Smooth muscle cell (in vitro differentiated cells): ENCODE results near the gene RAD51B. TPM values are rescaled to one million over a fixed set of nuclear protein-coding genes. Genes with fewer than 3 reads are reported as not detected.

ENCODE experiments used
- DNase-seq: peaks from one replicate; lab custom pipeline; 2025; ENCODE audit not compliant: unreplicated experiment; lab: John Stamatoyannopoulos, UW
- H2AFZ ChIP-seq: fragments of 200-600 bp; sonication (generic); 2 replicates; pipeline ENCODE4 v1.6.0; 2016; ENCODE audit warnings: antibody characterized with exemption, low read depth, mild to moderate bottlenecking
- H3F3A ChIP-seq: fragments of 200-600 bp; sonication (generic); 2 replicates; pipeline ENCODE4 v1.6.0; 2017; ENCODE audit warnings: antibody characterized with exemption, low read depth
- H3K27ac ChIP-seq: fragments of 200-600 bp; sonication (generic); 2 replicates; pipeline ENCODE4 v1.5.1; 2016; ENCODE audit warnings: low read depth, mild to moderate bottlenecking
- H3K27me3 ChIP-seq: fragments of 200-600 bp; sonication (generic); 2 replicates; pipeline ENCODE4 v1.6.1; 2016; ENCODE audit warnings: low read depth, mild to moderate bottlenecking
- H3K36me3 ChIP-seq: fragments of 200-600 bp; sonication (generic); 2 replicates; pipeline ENCODE4 v1.5.1; 2016; ENCODE audit warnings: low read depth
- H3K4me1 ChIP-seq: fragments of 200-600 bp; sonication (generic); 2 replicates; pipeline ENCODE4 v1.5.1; 2016; ENCODE audit warnings: low read depth
- H3K4me2 ChIP-seq: fragments of 200-600 bp; sonication (generic); 2 replicates; pipeline ENCODE4 v1.6.0; 2016; ENCODE audit warnings: mild to moderate bottlenecking
- H3K4me3 ChIP-seq: fragments of 200-600 bp; sonication (generic); 2 replicates; pipeline ENCODE4 v1.5.1; 2016; ENCODE audit warnings: mild to moderate bottlenecking
- H3K79me2 ChIP-seq: fragments of 200-600 bp; sonication (generic); 2 replicates; pipeline ENCODE4 v1.6.0; 2016; ENCODE audit warnings: low read depth, mild to moderate bottlenecking
- H3K9ac ChIP-seq: fragments of 200-600 bp; sonication (generic); 2 replicates; pipeline ENCODE4 v1.6.0; 2016; ENCODE audit warnings: low read depth
- H3K9me3 ChIP-seq: fragments of 200-600 bp; sonication (generic); replicated peaks from 2 replicates; pipeline ENCODE4 v1.5.1; 2016; ENCODE audit warnings: low read depth
- H4K20me1 ChIP-seq: fragments of 200-600 bp; sonication (generic); 2 replicates; pipeline ENCODE4 v1.6.0; 2016; ENCODE audit warnings: low read depth
- CTCF ChIP-seq: fragments of 200-600 bp; sonication (generic); IDR thresholded peaks from 2 replicates; pipeline ENCODE4 v1.5.1; 2017; ENCODE audit warnings: borderline replicate concordance, mild to moderate bottlenecking, antibody characterized with exemption; ENCODE audit not compliant: insufficient read depth, poor library complexity, severe bottlenecking
- WGBS: methylation state at CpG from one replicate; pipeline ENCODE4 v1.1.7; 2016; ENCODE audit warnings: low lambda C conversion rate; 5-methylcytosine and 5-hydroxymethylcytosine counted together
- polyA plus RNA-seq: library from polyadenylated mRNA; unstranded; fragments of >200 nt; fragmentation: Nextera tagmentation; extraction: Ambion mirVana; gene quantifications from 2 replicates; pipeline ENCODE4 v1.2.1, GENCODE V29; 2016
- total RNA-seq: library from RNA; depleted of rRNA; stranded (reverse); fragments of >200 nt; gene quantifications from 2 replicates; pipeline ENCODE4 v1.2.3, GENCODE V29; 2014

The RAD51B gene
- total and polyA plus RNA-seq, 2 experiments from 2014 or later = 4.6 to 5.3 TPM

GRCh38 chr14:68627868-68628604 is 808.5 kb downstream of the RAD51B start:
- Histone ChIP-seq H3K4me3 (peak overlapping the region; percentile 37), H3F3A (peaks cover 5% of the 10 kb centered on the region), H4K20me1 (no peaks in the 10 kb centered on the region), H3K36me3 (no peaks in the 10 kb centered on the region), H3K9ac (peak overlapping the region; percentile 72), H2AFZ (peak overlapping the region; percentile 80), H3K27ac (peak overlapping the region; percentile 90), H3K9me3 (no peaks in the 10 kb centered on the region), H3K4me2 (peak overlapping the region; percentile 88), H3K27me3 (no peaks in the 10 kb centered on the region), H3K4me1 (peaks cover 19% of the 10 kb centered on the region), H3K79me2 (no peaks in the 10 kb centered on the region)
- DNase-seq = no peak
- no peak for TF ChIP-seq CTCF
- 15% methylated on average over 37 of the region's 37 CpGs for WGBS

- H3K4me2 ChIP-seq = peak overlapping the region; percentile 88
- no peak for TF ChIP-seq CTCF
- no peaks in the 10 kb centered on the region for H3K27me3 ChIP-seq
- WGBS = 28% methylated on average over 30 of the region's 30 CpGs
- H3K4me1 ChIP-seq = peaks cover 19% of the 10 kb centered on the region
- H3K36me3 ChIP-seq = no peaks in the 10 kb centered on the region
- DNase-seq = no peak
- H3K9me3 ChIP-seq = no peaks in the 10 kb centered on the region
- no peaks in the 10 kb centered on the region for H4K20me1 ChIP-seq
- peak overlapping the region; percentile 90 for H3K27ac ChIP-seq
- H3K4me3 ChIP-seq = peak overlapping the region; percentile 37
- H3F3A ChIP-seq = peaks cover 5% of the 10 kb centered on the region
- H3K9ac ChIP-seq = peak overlapping the region; percentile 72
- peak overlapping the region; percentile 80 for H2AFZ ChIP-seq
- no peaks in the 10 kb centered on the region for H3K79me2 ChIP-seq
These were observed 809.2 kb downstream of the RAD51B start for GRCh38 chr14:68628605-68629310.

DNA sequence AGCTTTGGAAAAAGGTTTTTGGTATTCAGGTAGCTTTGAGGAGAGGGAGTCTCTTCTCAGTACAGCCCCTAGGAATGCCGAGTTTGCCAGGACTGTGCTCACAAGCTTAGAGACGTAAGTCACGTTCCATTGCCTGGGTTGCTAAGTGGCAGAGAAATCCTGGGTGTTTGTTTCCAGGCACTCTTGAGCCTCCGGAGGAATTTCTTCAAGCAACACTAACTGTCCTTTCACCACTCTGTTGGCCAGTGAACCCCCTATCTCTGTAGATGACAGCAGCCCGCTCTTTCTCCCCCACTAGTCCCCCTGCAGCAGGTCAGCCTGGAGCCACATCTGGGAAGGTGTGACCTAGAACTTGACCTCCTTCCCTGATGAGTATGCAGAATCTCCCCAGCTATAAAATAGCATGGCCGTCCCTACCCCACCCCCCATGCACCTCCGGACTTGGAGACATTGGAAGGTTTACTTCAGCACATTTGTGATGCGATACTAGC is 810.5 kb downstream of the RAD51B start:
- no peak for TF ChIP-seq CTCF
- Histone ChIP-seq H3K27ac (peak overlapping the region; percentile 56), H3K79me2 (no peaks in the 10 kb centered on the region), H3K4me1 (peaks cover 26% of the 10 kb centered on the region), H3K4me3 (no peak overlapping the region), H3K4me2 (no peak overlapping the region), H3K9me3 (no peaks in the 10 kb centered on the region), H2AFZ (no peak overlapping the region), H3K36me3 (no peaks in the 10 kb centered on the region), H3F3A (peaks cover 5% of the 10 kb centered on the region), H4K20me1 (no peaks in the 10 kb centered on the region), H3K9ac (no peak overlapping the region), H3K27me3 (no peaks in the 10 kb centered on the region)
- WGBS = 51% methylated on average over 8 of the region's 8 CpGs
- no peak for DNase-seq
